OCI-LY7 (cell line): ENCODE measurements around the gene LSS. TPM values are rescaled to one million over a fixed set of nuclear protein-coding genes. Genes with fewer than 3 reads are reported as not detected.
"Not testable (repeated sequence)": the region's sequence is repeated elsewhere in the genome, so short reads cannot be mapped to it uniquely, and the experiment has no call there.

ENCODE experiments used
- BruUV-seq: library from RNA; stranded (reverse); fragments of 400-500 nt; replicated peaks from 2 replicates; lab custom pipeline; 2021; lab: Mats Ljungman, UMichigan
- CTCF ChIA-PET: fragments of 300-600 bp; sonication (Branson Sonifier 250); formaldehyde crosslinking; loops from one replicate; lab custom pipeline; 2022; ENCODE audit warnings: antibody characterized with exemption; ENCODE audit not compliant: unreplicated experiment; lab: Charles Lee
- POLR2A ChIA-PET: fragments of 300-600 bp; sonication (Branson Sonifier 250); formaldehyde crosslinking; loops from one replicate; lab custom pipeline; 2022; ENCODE audit warnings: antibody characterized with exemption; lab: Charles Lee
- DNase-seq: peaks from one replicate; pipeline ENCODE4 v3.0.0-alpha.2; 2015; ENCODE audit warnings: low spot score
- H2AFZ ChIP-seq: fragments of 200-600 bp; sonication (generic), shearing (Covaris generic); 2 replicates; pipeline ENCODE4 v1.6.1; 2014; ENCODE audit warnings: mild to moderate bottlenecking, antibody characterized with exemption, low read length, moderate library complexity
- H3K27ac ChIP-seq: fragments of 200-600 bp; sonication (generic); 2 replicates; pipeline ENCODE4 v1.5.1; 2014; ENCODE audit warnings: mixed run types, low read depth, mild to moderate bottlenecking, moderate library complexity, low read length, inconsistent platforms; ENCODE audit not compliant: poor library complexity, severe bottlenecking
- H3K36me3 ChIP-seq: fragments of 200-600 bp; sonication (generic); 2 replicates; pipeline ENCODE4 v1.6.1; 2014; ENCODE audit warnings: mild to moderate bottlenecking, antibody characterized with exemption, low read length, moderate library complexity, mixed read lengths; ENCODE audit not compliant: insufficient read depth
- H3K4me1 ChIP-seq: fragments of 200-600 bp; sonication (generic); 2 replicates; pipeline ENCODE4 v1.5.1; 2014; ENCODE audit warnings: mild to moderate bottlenecking, low read length; ENCODE audit not compliant: insufficient read depth, poor library complexity, severe bottlenecking
- H3K4me2 ChIP-seq: fragments of 200-600 bp; sonication (generic); 2 replicates; pipeline ENCODE4 v1.6.1; 2014; ENCODE audit warnings: mild to moderate bottlenecking, low read length
- H3K4me3 ChIP-seq: fragments of 200-600 bp; sonication (generic); 2 replicates; pipeline ENCODE4 v1.5.1; 2014; ENCODE audit warnings: mild to moderate bottlenecking, low read depth, low read length; ENCODE audit not compliant: poor library complexity, severe bottlenecking
- H3K79me2 ChIP-seq: fragments of 200-600 bp; sonication (generic); 2 replicates; pipeline ENCODE4 v1.6.1; 2016; ENCODE audit warnings: low read depth, mild to moderate bottlenecking, low read length, moderate library complexity, mixed read lengths; ENCODE audit not compliant: insufficient read depth
- H3K9me2 ChIP-seq: fragments of 200-600 bp; sonication (generic); 2 replicates; pipeline ENCODE4 v1.6.1; 2016; ENCODE audit warnings: mild to moderate bottlenecking, low read length, mixed read lengths; ENCODE audit not compliant: insufficient read depth
- H3K9me3 ChIP-seq: fragments of 200-600 bp; sonication (generic); 2 replicates; pipeline ENCODE4 v1.6.1; 2014; ENCODE audit warnings: mild to moderate bottlenecking, mixed run types, low read length, mixed read lengths
- H4K20me1 ChIP-seq: fragments of 200-600 bp; sonication (generic); 2 replicates; pipeline ENCODE4 v1.6.1; 2014; ENCODE audit warnings: mild to moderate bottlenecking, antibody characterized with exemption, low read length, moderate library complexity, mixed read lengths; ENCODE audit not compliant: insufficient read depth
- EZH2phosphoT487 ChIP-seq: fragments of 200-600 bp; sonication (generic); IDR thresholded peaks from 2 replicates; pipeline ENCODE4 v1.6.1; 2018; ENCODE audit warnings: low read depth, borderline replicate concordance, mild to moderate bottlenecking, mixed run types, antibody characterized with exemption, low read length, moderate library complexity, mixed read lengths
- intact Hi-C: fragments of 100-400 bp; cut with micrococcal nuclease; formaldehyde crosslinking; loops from one replicate; pipeline ENCODE4 v1.10.0; 2022; ENCODE audit not compliant: unreplicated experiment
- total RNA-seq, 2 experiments: library from RNA; depleted of rRNA in 1 of 2; stranded (reverse); fragments of >200 nt in 1 of 2; shearing (Covaris generic) in 1 of 2; gene quantifications; 2 replicates each; pipeline ENCODE4 v1.2.3, GENCODE V29; 2014 to 2022
- TF ChIP-seq, protein P1 (sequence below): fragments of 200-600 bp; sonication (generic); conservative IDR thresholded peaks from 2 replicates; pipeline ENCODE4 v1.5.1; 2014; ENCODE audit warnings: mild to moderate bottlenecking, antibody characterized with exemption, low read length, moderate library complexity, mixed read lengths

Gene LSS
- total RNA-seq, 2 experiments from 2014 or later, result 45.4 to 137 TPM

DNA sequence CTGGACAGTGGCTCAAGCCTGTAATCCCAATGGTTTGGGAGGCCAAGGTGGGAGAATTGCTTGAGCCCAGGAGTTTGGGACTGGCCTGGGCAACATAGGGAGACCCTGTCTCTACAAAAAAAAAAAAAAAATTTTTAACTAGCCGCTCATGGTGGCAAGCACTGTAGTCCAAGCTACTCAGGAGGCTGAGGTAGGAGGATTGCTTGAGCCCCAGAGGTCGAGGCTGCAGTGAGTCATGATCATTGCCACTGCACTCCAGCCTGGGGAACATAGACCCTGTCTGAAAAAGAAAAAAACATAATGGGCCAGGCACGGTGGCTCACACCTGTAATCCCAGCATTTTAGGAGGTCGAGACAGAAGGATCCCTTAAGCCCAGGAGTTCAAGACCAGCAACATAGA is 49.6 kb downstream of the LSS start:
- intact Hi-C loops, result no loop called here
- no peak overlapping the region for H3K4me2 ChIP-seq
- H3K9me3 ChIP-seq, result no peaks in the 10 kb centered on the region
- ChIA-PET CTCF (no interaction called here), POLR2A (no interaction called here)
- H3K9me2 ChIP-seq, result no peaks in the 10 kb centered on the region
- no peaks in the 10 kb centered on the region for H3K79me2 ChIP-seq
- no TSS peak for BruUV-seq
- H2AFZ ChIP-seq, result no peak overlapping the region
- H3K27ac ChIP-seq, result no peak overlapping the region
- TF ChIP-seq EZH2phosphoT487, result no peak
- TF ChIP-seq, protein P1, sequence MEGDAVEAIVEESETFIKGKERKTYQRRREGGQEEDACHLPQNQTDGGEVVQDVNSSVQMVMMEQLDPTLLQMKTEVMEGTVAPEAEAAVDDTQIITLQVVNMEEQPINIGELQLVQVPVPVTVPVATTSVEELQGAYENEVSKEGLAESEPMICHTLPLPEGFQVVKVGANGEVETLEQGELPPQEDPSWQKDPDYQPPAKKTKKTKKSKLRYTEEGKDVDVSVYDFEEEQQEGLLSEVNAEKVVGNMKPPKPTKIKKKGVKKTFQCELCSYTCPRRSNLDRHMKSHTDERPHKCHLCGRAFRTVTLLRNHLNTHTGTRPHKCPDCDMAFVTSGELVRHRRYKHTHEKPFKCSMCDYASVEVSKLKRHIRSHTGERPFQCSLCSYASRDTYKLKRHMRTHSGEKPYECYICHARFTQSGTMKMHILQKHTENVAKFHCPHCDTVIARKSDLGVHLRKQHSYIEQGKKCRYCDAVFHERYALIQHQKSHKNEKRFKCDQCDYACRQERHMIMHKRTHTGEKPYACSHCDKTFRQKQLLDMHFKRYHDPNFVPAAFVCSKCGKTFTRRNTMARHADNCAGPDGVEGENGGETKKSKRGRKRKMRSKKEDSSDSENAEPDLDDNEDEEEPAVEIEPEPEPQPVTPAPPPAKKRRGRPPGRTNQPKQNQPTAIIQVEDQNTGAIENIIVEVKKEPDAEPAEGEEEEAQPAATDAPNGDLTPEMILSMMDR, result no peak
- H3K36me3 ChIP-seq, result no peaks in the 10 kb centered on the region
- peaks cover 7% of the 10 kb centered on the region for H3K4me1 ChIP-seq
- DNase-seq, result no peak
- H4K20me1 ChIP-seq, result no peaks in the 10 kb centered on the region
- H3K4me3 ChIP-seq, result no peak overlapping the region

DNA sequence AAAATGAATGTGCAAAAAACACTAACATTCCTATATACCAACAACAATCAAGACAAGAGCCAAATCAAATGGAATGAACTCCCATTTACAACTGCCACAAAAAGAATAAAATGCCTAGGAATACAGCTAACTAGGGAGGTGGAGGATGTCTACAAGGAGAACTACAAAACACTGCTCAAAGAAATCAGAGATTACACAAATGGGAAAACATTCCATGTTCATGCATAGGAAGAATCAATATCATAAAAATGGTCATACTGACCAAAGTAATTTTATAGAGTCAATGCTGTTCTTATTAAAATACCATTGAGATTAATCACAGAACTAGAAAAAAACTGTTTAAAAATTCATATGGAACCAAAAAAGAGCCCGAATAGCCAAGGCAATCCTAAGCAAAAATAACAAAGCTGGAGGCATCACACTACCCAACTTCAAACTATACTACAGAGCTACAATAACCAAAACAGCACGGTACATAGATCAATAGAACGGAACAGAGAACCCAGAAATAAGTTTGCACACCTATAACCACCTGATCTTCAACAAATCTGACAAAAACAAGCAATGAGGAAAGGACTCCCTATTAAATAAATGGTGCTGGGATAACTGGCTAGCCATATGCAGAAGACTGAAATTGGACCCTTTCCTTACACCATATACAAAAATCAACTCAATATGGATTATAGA is 52.0 kb downstream of the LSS start:
- H3K4me3 ChIP-seq, intact Hi-C loops, H3K4me2 ChIP-seq, H3K36me3 ChIP-seq, H3K27ac ChIP-seq, H3K79me2 ChIP-seq, BruUV-seq, H2AFZ ChIP-seq, DNase-seq, H3K9me3 ChIP-seq, H4K20me1 ChIP-seq, POLR2A ChIA-PET, CTCF ChIA-PET, H3K9me2 ChIP-seq: not testable (repeated sequence)
- H3K4me1 ChIP-seq, result peaks cover 15% of the 10 kb centered on the region

DNA sequence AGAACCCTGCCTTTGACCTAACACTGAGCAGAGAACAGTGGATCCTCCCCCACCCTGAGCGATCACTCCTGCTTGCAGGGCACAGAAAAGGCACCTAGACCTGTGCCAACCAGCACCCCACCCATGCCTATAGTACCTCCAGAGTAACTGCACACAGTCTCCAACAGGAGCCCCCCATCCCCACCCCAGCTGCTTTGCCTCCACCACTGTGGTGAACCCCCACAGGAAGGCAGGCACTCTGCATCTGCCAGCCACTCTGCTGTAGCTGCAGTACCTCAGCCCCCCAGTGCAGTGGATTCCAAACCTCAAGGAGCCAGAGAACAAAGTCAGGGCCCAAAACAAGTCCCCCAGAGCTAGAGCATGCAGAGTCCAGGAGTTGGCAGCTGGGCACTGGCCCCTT is 55.0 kb downstream of the LSS start:
- no TSS peak for BruUV-seq
- no peak overlapping the region for H2AFZ ChIP-seq
- no peak for DNase-seq
- no peak overlapping the region for H3K27ac ChIP-seq
- ChIA-PET POLR2A (no interaction called here), CTCF (no interaction called here)
- H3K79me2 ChIP-seq, result no peaks in the 10 kb centered on the region
- no peak overlapping the region for H3K4me2 ChIP-seq
- H3K4me3 ChIP-seq, result no peak overlapping the region
- intact Hi-C loops, result no loop called here
- no peaks in the 10 kb centered on the region for H3K9me2 ChIP-seq
- TF ChIP-seq, protein P1, result no peak
- TF ChIP-seq EZH2phosphoT487, result no peak
- H3K4me1 ChIP-seq, result peaks cover 9% of the 10 kb centered on the region
- no peaks in the 10 kb centered on the region for H3K36me3 ChIP-seq
- H4K20me1 ChIP-seq, result no peaks in the 10 kb centered on the region
- H3K9me3 ChIP-seq, result no peaks in the 10 kb centered on the region
